A549 (cell line): ENCODE data around the gene RIN2. TPM values are rescaled to one million over a fixed set of nuclear protein-coding genes. Genes with fewer than 3 reads are reported as not detected.

Experiments used
- ATAC-seq, 2 experiments: fragments of 200-7000 bp in 1 of 2; fragments of >200 bp in 1 of 2; cut with Nextera tagmentation in 1 of 2; cut with Tn5 transposase in 1 of 2; 3 replicates each; pipeline versions ENCODE4 v1.8.0 to v1.9.1; 2018 to 2020; ENCODE audit warnings: mild to moderate bottlenecking in 1 of 2, moderate library complexity in 1 of 2
- CTCF ChIA-PET: fragments of 300-600 bp; sonication (Branson Sonifier 250); formaldehyde crosslinking; extraction: SDS; loops from one replicate; lab custom pipeline; 2021; ENCODE audit warnings: antibody characterized with exemption, inconsistent platforms; lab: Yijun Ruan, JAX
- POLR2A ChIA-PET: fragments of 350-600 bp; formaldehyde crosslinking; extraction: SDS; loops from one replicate; lab custom pipeline; 2021; ENCODE audit warnings: antibody characterized with exemption, inconsistent platforms; lab: Yijun Ruan, JAX
- DNase-seq, 2 experiments: peaks; one replicate each; pipeline versions ENCODE4 v3.0.0 to v3.0.0-alpha.2; 2011 to 2016; ENCODE audit warnings: low read depth in 1 of 2, low spot score in 1 of 2
- FAIRE-seq: peaks from 2 replicates; lab custom pipeline; 2011; peaks lifted over from hg19 to GRCh38; lab: Jason Lieb, UNC
- H3K27ac ChIP-seq, 2 experiments: fragments of >200 bp; sonication (Bioruptor Twin); formaldehyde crosslinking; 3 replicates each; pipeline ENCODE4 v1.5.1; 2016 to 2017
- H3K4me1 ChIP-seq: fragments of >200 bp; sonication (Bioruptor Twin); formaldehyde crosslinking; 3 replicates; pipeline ENCODE4 v1.6.1; 2016
- H3K4me2 ChIP-seq: fragments of >200 bp; sonication (Bioruptor Twin); formaldehyde crosslinking; 3 replicates; pipeline ENCODE4 v1.6.1; 2016
- H3K4me3 ChIP-seq: fragments of >200 bp; sonication (Bioruptor Twin); formaldehyde crosslinking; 3 replicates; pipeline ENCODE4 v1.5.1; 2016
- H3K9me3 ChIP-seq: fragments of >200 bp; sonication (Bioruptor Twin); formaldehyde crosslinking; 3 replicates; pipeline ENCODE4 v1.6.1; 2016
- BHLHE40 ChIP-seq: IDR thresholded peaks from 2 replicates; pipeline ENCODE4 v1.6.1; 2012; ENCODE audit warnings: low read depth, low read length, inconsistent platforms
- CHD4 ChIP-seq: fragments of 200-600 bp; sonication (generic); IDR thresholded peaks from 2 replicates; pipeline ENCODE4 v1.6.1; 2016; ENCODE audit warnings: antibody characterized with exemption, mild to moderate bottlenecking, borderline replicate concordance
- HES2 ChIP-seq: fragments of >200 bp; sonication (Bioruptor Twin); formaldehyde crosslinking; IDR thresholded peaks from 2 replicates; pipeline ENCODE4 v1.6.1; 2016
- JUN ChIP-seq, 2 experiments: fragments of >200 bp; sonication (Bioruptor Twin); formaldehyde crosslinking; IDR thresholded peaks; 2 replicates in 1 of 2; 3 replicates in 1 of 2; pipeline ENCODE4 v1.6.1; 2016 to 2017
- KDM1A ChIP-seq: fragments of 200-600 bp; sonication (generic); IDR thresholded peaks from 2 replicates; pipeline ENCODE4 v1.6.1; 2016; ENCODE audit warnings: low read depth, mild to moderate bottlenecking
- MAZ ChIP-seq: fragments of 150-350 bp; IDR thresholded peaks from 2 replicates; pipeline ENCODE4 v1.6.1; 2014; ENCODE audit warnings: antibody characterized with exemption, low read depth, low read length, borderline replicate concordance
- NFE2L2 ChIP-seq: fragments of 150-350 bp; conservative IDR thresholded peaks from 2 replicates; pipeline ENCODE4 v1.6.1; 2014; ENCODE audit warnings: low read length
- PHF8 ChIP-seq: fragments of 200-600 bp; sonication (generic); IDR thresholded peaks from 2 replicates; pipeline ENCODE4 v1.6.1; 2016; ENCODE audit warnings: low read depth, mild to moderate bottlenecking, antibody characterized with exemption, moderate library complexity, borderline replicate concordance
- RAD21 ChIP-seq, 2 experiments: fragments of >200 bp in 1 of 2; sonication (Bioruptor Twin) in 1 of 2; formaldehyde crosslinking in 1 of 2; IDR thresholded peaks in 1 of 2; conservative IDR thresholded peaks in 1 of 2; 2 replicates in 1 of 2; 3 replicates in 1 of 2; pipeline ENCODE4 v1.6.1; 2012 to 2018; ENCODE audit warnings: inconsistent platforms in 1 of 2
- REST ChIP-seq: fragments of 200-600 bp; sonication (generic); IDR thresholded peaks from 2 replicates; pipeline ENCODE4 v1.6.1; 2016; ENCODE audit warnings: antibody characterized with exemption, mild to moderate bottlenecking, moderate library complexity
- SMC3 ChIP-seq: fragments of >200 bp; sonication (Bioruptor Twin); formaldehyde crosslinking; IDR thresholded peaks from 3 replicates; pipeline ENCODE4 v1.6.1; 2018; ENCODE audit warnings: inconsistent platforms
- ZNF302 ChIP-seq: fragments of 250-450 bp; sonication (Bioruptor Pico); IDR thresholded peaks from 2 replicates; pipeline ENCODE4 v1.9.0; 2021; ENCODE audit warnings: inconsistent platforms, mild to moderate bottlenecking, moderate library complexity
- WGBS: methylation state at CpG from one replicate; pipeline ENCODE4 v1.1.6; 2017; ENCODE audit errors: missing lambda C conversion rate; 5-methylcytosine and 5-hydroxymethylcytosine counted together
- polyA minus RNA-seq: library from RNA; depleted of rRNA, polyadenylated mRNA; stranded (reverse); fragments of >200 nt; gene quantifications from 2 replicates; pipeline ENCODE4 v1.2.3, GENCODE V29; 2011; rRNA and poly(A)+ RNA removed
- polyA plus RNA-seq, 4 experiments: library from polyadenylated mRNA; depleted of rRNA in 3 of 4; stranded (reverse); fragments of >200 nt; fragmentation: RNase III in 1 of 4; extraction: RNeasy Plus Mini Kit Qiagen cat#74134 plus additional on column Dnase treatment in 1 of 4; gene quantifications; 2 replicates in 3 of 4; 3 replicates in 1 of 4; pipeline ENCODE4 v1.2.3, GENCODE V29; 2011 to 2017
- TF ChIP-seq, protein P1 (sequence below): fragments of >200 bp; sonication (Bioruptor Twin); formaldehyde crosslinking; IDR thresholded peaks from 3 replicates; pipeline ENCODE4 v1.6.1; 2016

Gene RIN2
- polyA plus RNA-seq (2011; rRNA removed): 34.7 and 36.3 TPM in 2 replicates
- 14.1 and 15.0 TPM in 2 replicates for polyA plus RNA-seq (2012; cell fraction: cytosol; rRNA removed)
- polyA plus RNA-seq (2012; cell fraction: nucleus; rRNA removed): 13.0 and 15.5 TPM in 2 replicates
- 22.4 to 23.3 TPM (median 22.7 TPM) in 3 replicates for polyA plus RNA-seq (2017; fragmentation: RNase III; extraction: RNeasy Plus Mini Kit Qiagen cat#74134 plus additional on column Dnase treatment)
- 102 and 124 TPM in 2 replicates for polyA minus RNA-seq

DNA sequence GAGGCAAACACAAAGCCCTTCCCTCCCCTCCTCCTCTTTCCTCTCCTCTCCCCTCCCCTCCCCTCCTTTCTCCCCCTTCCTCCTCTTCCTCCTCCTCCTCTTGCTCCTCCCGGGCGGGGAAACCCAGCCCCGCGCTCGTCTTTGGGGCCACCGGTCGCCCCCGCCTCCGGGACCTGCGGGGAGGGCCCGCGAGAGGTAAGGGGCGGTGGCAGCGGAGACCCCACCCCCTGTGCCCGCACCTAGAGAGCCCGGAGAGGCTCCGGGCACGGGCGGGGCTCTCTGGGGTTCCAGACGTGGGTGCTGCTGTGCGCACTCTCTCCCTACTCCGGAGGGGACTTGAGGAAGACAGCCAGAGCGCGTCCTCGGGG lies at the start of gene RIN2:
RIN2 (plus strand) TSS at position 126 of the 368 bp plus-strand sequence. CDS start 131,344 bp downstream, outside the sequence.
- TF ChIP-seq KDM1A (peak; percentile 60; the same call in 1 of the 2 replicates), SMC3 (peak; percentile 5; the same call in 1 of the 3 replicates), JUN (IDR thresholded peaks at IDR 0.05) (peak in 1 of 2 experiments; percentile 57; a peak in 3 of 5 replicates), NFE2L2 (no peak), PHF8 (no peak)
- 0% methylated on average over 4 of the region's 25 CpGs for WGBS
- Histone ChIP-seq H3K4me1 (peaks cover 28% of the 10 kb centered on the region), H3K9me3 (no peaks in the 10 kb centered on the region), H3K27ac (peak within 1 kb of the TSS; percentile 85 to 89), H3K4me2 (peak within 1 kb of the TSS; percentile 88), H3K4me3 (peak within 1 kb of the TSS; percentile 72)
- ChIA-PET CTCF (interaction anchor here (0.7 to 2.9 kb wide), 8 partner anchors 12 to 129 kb away, joined by 3 to 10 read pairs (median 4); no protein-coding TSS in a partner anchor), POLR2A (interaction anchor here (0.9 to 2.7 kb wide), 11 partner anchors 14 to 259 kb away, joined by 3 to 12 read pairs (median 5); partner anchors contain the start of gene NAA20)
- peak; percentile 83 to 87 for ATAC-seq
- DNase-seq: peak in 1 of 2 experiments; percentile 84
- FAIRE-seq: no peak

DNA sequence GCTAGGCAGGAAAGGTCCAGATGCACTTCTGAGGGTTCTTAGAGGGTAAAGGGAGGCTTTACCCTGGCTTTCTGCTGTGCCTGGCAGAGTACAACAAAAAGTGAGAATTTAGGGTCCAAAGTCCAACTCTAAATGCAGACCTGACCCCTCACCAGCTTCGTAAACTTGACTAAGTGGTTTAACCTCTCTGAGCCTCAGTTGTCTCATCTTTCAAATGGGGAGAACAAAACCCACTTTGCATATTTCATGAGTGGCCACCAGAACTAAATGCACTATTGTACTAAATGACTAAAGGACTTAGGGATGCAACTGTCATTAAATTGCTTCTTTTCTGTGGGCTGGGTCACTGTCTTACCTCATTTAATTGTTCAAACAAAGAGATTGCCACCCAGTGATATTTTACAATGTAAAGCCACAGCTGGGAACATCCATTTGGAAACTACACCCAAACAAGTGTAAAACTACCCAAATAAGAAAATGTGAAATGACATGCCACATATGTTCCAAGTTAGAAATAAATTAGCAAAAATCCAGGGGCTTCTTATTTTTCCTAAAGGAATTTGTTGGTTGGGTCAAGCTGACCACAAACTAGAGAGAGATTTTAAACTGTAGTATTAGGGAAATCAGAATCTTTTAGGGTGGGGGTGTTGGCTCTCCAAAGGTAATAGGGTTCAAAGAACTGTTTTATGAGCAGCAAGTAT lies 48.3 kb upstream of the RIN2 start:
- Histone ChIP-seq H3K4me3 (no peak overlapping the region), H3K4me2 (peak overlapping the region; percentile 55), H3K27ac (peak overlapping the region; percentile 20 to 47; a peak in 2 of 6 replicates), H3K4me1 (peaks cover 18% of the 10 kb centered on the region), H3K9me3 (no peaks in the 10 kb centered on the region)
- WGBS: 71% methylated on average over 1 of the region's 1 CpG
- ChIA-PET POLR2A (no interaction called here), CTCF (interaction anchor here (0.9 to 1.1 kb wide), 2 partner anchors 10 to 307 kb away, joined by 3 to 4 read pairs; partner anchors contain the start of gene NAA20)
- no peak for FAIRE-seq
- TF ChIP-seq RAD21 (conservative IDR thresholded peaks at IDR 0.05 in 1 of 2, IDR thresholded peaks at IDR 0.05 in 1 of 2) (no peak), HES2 (no peak), REST (no peak), JUN (IDR thresholded peaks at IDR 0.05) (no peak), ZNF302 (CRISPR knock-in tag) (no peak), MAZ (no peak), CHD4 (no peak), BHLHE40 (no peak)
- TF ChIP-seq, protein P1, sequence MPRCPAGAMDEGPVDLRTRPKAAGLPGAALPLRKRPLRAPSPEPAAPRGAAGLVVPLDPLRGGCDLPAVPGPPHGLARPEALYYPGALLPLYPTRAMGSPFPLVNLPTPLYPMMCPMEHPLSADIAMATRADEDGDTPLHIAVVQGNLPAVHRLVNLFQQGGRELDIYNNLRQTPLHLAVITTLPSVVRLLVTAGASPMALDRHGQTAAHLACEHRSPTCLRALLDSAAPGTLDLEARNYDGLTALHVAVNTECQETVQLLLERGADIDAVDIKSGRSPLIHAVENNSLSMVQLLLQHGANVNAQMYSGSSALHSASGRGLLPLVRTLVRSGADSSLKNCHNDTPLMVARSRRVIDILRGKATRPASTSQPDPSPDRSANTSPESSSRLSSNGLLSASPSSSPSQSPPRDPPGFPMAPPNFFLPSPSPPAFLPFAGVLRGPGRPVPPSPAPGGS: no peak
- ATAC-seq: no peak
- no peak for DNase-seq
